ENCODE data around the gene HSP90B1. TPM values are rescaled to one million over a fixed set of nuclear protein-coding genes. Genes with fewer than 3 reads are reported as not detected.

HSP90B1 gene
- polyA plus RNA-seq, 1 experiment: 848 TPM

GRCh38 chr12:103903993-103904392 is 26.2 kb upstream of the HSP90B1 start:
- ChIA-PET POLR2A (no interaction called here), CTCF (no interaction called here)
- Histone ChIP-seq H3K27me3 (ENCODE audit: control insufficient read depth, insufficient read depth, low read length) (peaks cover 8% of the 10 kb centered on the region), H3K4me3 (ENCODE audit: low read depth, low read length) (no peak overlapping the region), H3K9me3 (ENCODE audit: control insufficient read depth, insufficient read depth, low read length) (no peaks in the 10 kb centered on the region), H3K27ac (ENCODE audit: low read depth, low read length) (no peak overlapping the region)
- DNase-seq (ENCODE audit: low read depth, low spot score): no peak
- no peak for TF ChIP-seq CTCF (IDR thresholded peaks at IDR 0.05; ENCODE audit: low read depth, low read length)

GRCh38 chr12:103905730-103906349 is 24.4 kb upstream of the HSP90B1 start:
- ChIA-PET POLR2A (no interaction called here), CTCF (no interaction called here)
- no peak for DNase-seq (ENCODE audit: low read depth, low spot score)
- Histone ChIP-seq H3K4me3 (ENCODE audit: low read depth, low read length) (no peak overlapping the region), H3K27me3 (ENCODE audit: control insufficient read depth, insufficient read depth, low read length) (peaks cover 6% of the 10 kb centered on the region), H3K9me3 (ENCODE audit: control insufficient read depth, insufficient read depth, low read length) (no peaks in the 10 kb centered on the region), H3K27ac (ENCODE audit: low read depth, low read length) (no peak overlapping the region)
- no peak for TF ChIP-seq CTCF (IDR thresholded peaks at IDR 0.05; ENCODE audit: low read depth, low read length)

GRCh38 chr12:103908246-103908541 is 22.0 kb upstream of the HSP90B1 start:
- POLR2A ChIA-PET: interaction anchor here (1.3 kb wide), 1 partner anchor 22 kb away, joined by 6 read pairs; the partner anchor contains the start of gene HSP90B1
- Histone ChIP-seq H3K27ac (ENCODE audit: low read depth, low read length) (no peak overlapping the region), H3K27me3 (ENCODE audit: control insufficient read depth, insufficient read depth, low read length) (no peaks in the 10 kb centered on the region), H3K4me3 (ENCODE audit: low read depth, low read length) (no peak overlapping the region), H3K9me3 (ENCODE audit: control insufficient read depth, insufficient read depth, low read length) (no peaks in the 10 kb centered on the region)
- no peak for TF ChIP-seq CTCF (IDR thresholded peaks at IDR 0.05; ENCODE audit: low read depth, low read length)
- no peak for DNase-seq (ENCODE audit: low read depth, low spot score)
- CTCF ChIA-PET: no interaction called here

- Histone ChIP-seq H3K27ac (ENCODE audit: low read depth, low read length) (no peak overlapping the region), H3K9me3 (ENCODE audit: control insufficient read depth, insufficient read depth, low read length) (no peaks in the 10 kb centered on the region), H3K27me3 (ENCODE audit: control insufficient read depth, insufficient read depth, low read length) (no peaks in the 10 kb centered on the region), H3K4me3 (ENCODE audit: low read depth, low read length) (no peak overlapping the region)
- POLR2A ChIA-PET: interaction anchor here (0.7 to 1.3 kb wide), 2 partner anchors 19 to 21 kb away, joined by 3 to 6 read pairs; partner anchors contain the start of gene HSP90B1
- CTCF ChIA-PET: interaction anchor here (1.0 kb wide), 1 partner anchor 30 kb away, joined by 3 read pairs; no protein-coding TSS in a partner anchor
- DNase-seq (ENCODE audit: low read depth, low spot score): no peak
- TF ChIP-seq CTCF (IDR thresholded peaks at IDR 0.05; ENCODE audit: low read depth, low read length): no peak
These were observed 21.3 kb upstream of the HSP90B1 start for GRCh38 chr12:103908877-103909276.

GRCh38 chr12:103909811-103910210 is 20.4 kb upstream of the HSP90B1 start:
- Histone ChIP-seq H3K4me3 (ENCODE audit: low read depth, low read length) (no peak overlapping the region), H3K27me3 (ENCODE audit: control insufficient read depth, insufficient read depth, low read length) (no peaks in the 10 kb centered on the region), H3K9me3 (ENCODE audit: control insufficient read depth, insufficient read depth, low read length) (no peaks in the 10 kb centered on the region), H3K27ac (ENCODE audit: low read depth, low read length) (no peak overlapping the region)
- TF ChIP-seq CTCF (IDR thresholded peaks at IDR 0.05; ENCODE audit: low read depth, low read length): no peak
- POLR2A ChIA-PET: interaction anchor here (0.7 kb wide), 1 partner anchor 16 kb away, joined by 5 read pairs; no protein-coding TSS in a partner anchor
- DNase-seq (ENCODE audit: low read depth, low spot score): no peak
- CTCF ChIA-PET: no interaction called here

All from AG04450 (cell line).